Lung (tissue), 12 donors: ENCODE measurements around the gene PLPP7. TPM values are rescaled to one million over a fixed set of nuclear protein-coding genes. Genes with fewer than 3 reads are reported as not detected.
A peak's percentile ranks its signal among the peaks of the same experiment; 100 is the strongest.

Experiments
- ATAC-seq: fragments of 200-7000 bp; cut with Tn5 transposase; one replicate; pipeline ENCODE4 v1.9.1; 2020; ENCODE audit warnings: moderate number of reproducible peaks; ENCODE audit not compliant: insufficient read depth, low FRiP score
- DNase-seq, 3 donors: peaks; one replicate each; pipeline ENCODE4 v3.0.0-alpha.2; 2013 to 2017
- H3K27ac ChIP-seq, 2 donors: one replicate each; pipeline ENCODE4 v1.5.1; 2013; ENCODE audit warnings: mild to moderate bottlenecking in 2 of 2, moderate library complexity in 2 of 2, control low read depth in 1 of 2, inconsistent platforms in 1 of 2, low read depth in 1 of 2, low read length in 1 of 2
- H3K27me3 ChIP-seq, 3 donors: one replicate each; pipeline ENCODE4 v1.5.1; 2013; ENCODE audit warnings: low read length in 2 of 3; ENCODE audit not compliant: control insufficient read depth in 3 of 3, insufficient read depth in 3 of 3
- H3K36me3 ChIP-seq, 4 donors: one replicate each; pipeline ENCODE4 v1.5.1; 2013; ENCODE audit warnings: low read length in 4 of 4, mild to moderate bottlenecking in 1 of 4, moderate library complexity in 1 of 4; ENCODE audit not compliant: control insufficient read depth in 4 of 4, insufficient read depth in 4 of 4
- H3K4me1 ChIP-seq, 5 donors: one replicate each; pipeline ENCODE4 v1.5.1; 2013; ENCODE audit warnings: low read length in 5 of 5, mild to moderate bottlenecking in 2 of 5, moderate library complexity in 1 of 5; ENCODE audit not compliant: control insufficient read depth in 5 of 5, insufficient read depth in 5 of 5
- H3K4me3 ChIP-seq: one replicate; pipeline ENCODE4 v1.5.1; 2013; ENCODE audit warnings: mild to moderate bottlenecking, control low read depth, moderate library complexity
- H3K9ac ChIP-seq, 2 donors: one replicate each; pipeline ENCODE4 v1.5.1; 2013; ENCODE audit warnings: low read length in 2 of 2, control low read depth in 1 of 2; ENCODE audit not compliant: insufficient read depth in 1 of 2
- H3K9me3 ChIP-seq, 4 donors: one replicate each; pipeline ENCODE4 v1.5.1; 2013; ENCODE audit warnings: low read length in 3 of 4, mild to moderate bottlenecking in 1 of 4, moderate library complexity in 1 of 4; ENCODE audit not compliant: control insufficient read depth in 4 of 4, insufficient read depth in 3 of 4
- CTCF ChIP-seq: IDR thresholded peaks from 2 replicates; pipeline ENCODE4 v1.5.1; 2012; ENCODE audit warnings: mild to moderate bottlenecking; ENCODE audit errors: control extremely low read depth, extremely low read depth
- WGBS, 2 donors: extraction: QIAGEN DNeasy Blood & Tissue Kit; methylation state at CpG; one replicate each; pipeline ENCODE4 v1.1.7; 2013; 5-methylcytosine and 5-hydroxymethylcytosine counted together
- polyA plus RNA-seq, 2 donors: library from polyadenylated mRNA; stranded (reverse); fragments of 200-250 nt; gene quantifications; one replicate each; pipeline ENCODE4 v1.2.1, GENCODE V29; 2013
- total RNA-seq, 2 donors: library from RNA; depleted of rRNA in 1 of 2; stranded (reverse); fragments of >200 nt in 1 of 2; gene quantifications; one replicate each; pipeline ENCODE4 v1.2.1, GENCODE V29; 2014 to 2021
- donor health status: control.
- donor health status: control.
- donor health status: Bipolar disorder and iron deficiency.
- donor health status: healthy.
- donor health status: DM: yes; HTN: yes; CAD: no.

PLPP7 gene
- total and polyA plus RNA-seq, 4 donors, result 0.79 to 1.8 (median 1.1) TPM

- 8 to 14% methylated on average over 36 to 59 of the region's 59 CpGs for WGBS, 2 donors
- Histone ChIP-seq H3K4me1 (peaks cover 0 to 8% (median 4%) of the 10 kb centered on the region in 5 donors), H3K36me3 (no peaks in the 10 kb centered on the region), H3K27ac (peak overlapping the region in 1 of 2 donors; percentile 95), H3K4me3 (peak overlapping the region; percentile 51), H3K27me3 (peaks cover 0 to 49% (median 27%) of the 10 kb centered on the region in 3 donors), H3K9me3 (no peaks in the 10 kb centered on the region), H3K9ac (no peak overlapping the region)
- DNase-seq (peak; percentile 88 to 91 (median 89)), ATAC-seq (peak; percentile 35)
- no peak for TF ChIP-seq CTCF
Observed at GRCh38 chr9:131277910-131278701, 11.4 kb upstream of the PLPP7 start.

GRCh38 chr9:131278702-131279111 is 10.8 kb upstream of the PLPP7 start:
- Histone ChIP-seq H3K4me3 (no peak overlapping the region), H3K27ac (peak overlapping the region in 1 of 2 donors; percentile 45), H3K9ac (no peak overlapping the region), H3K4me1 (peaks cover 0 to 10% (median 4%) of the 10 kb centered on the region in 5 donors), H3K27me3 (peaks cover 0 to 49% (median 31%) of the 10 kb centered on the region in 3 donors), H3K9me3 (no peaks in the 10 kb centered on the region), H3K36me3 (no peaks in the 10 kb centered on the region)
- TF ChIP-seq CTCF, result no peak
- no peak for ATAC-seq
- WGBS, 2 donors, result 42 to 46% methylated on average over 10 of the region's 10 CpGs
- no peak for DNase-seq

- no peaks in the 10 kb centered on the region for H3K9me3 ChIP-seq
- WGBS, 2 donors, result 76 to 89% methylated on average over 11 of the region's 11 CpGs
- H3K27me3 ChIP-seq, result peaks cover 0 to 49% (median 31%) of the 10 kb centered on the region in 3 donors
- no peak overlapping the region for H3K4me3 ChIP-seq
- no peak for TF ChIP-seq CTCF
- H3K4me1 ChIP-seq, result peaks cover 0 to 10% (median 4%) of the 10 kb centered on the region in 5 donors
- DNase-seq, result no peak
- no peaks in the 10 kb centered on the region for H3K36me3 ChIP-seq
- peak overlapping the region in 1 of 2 donors; percentile 45 for H3K27ac ChIP-seq
- no peak for ATAC-seq
- H3K9ac ChIP-seq, result no peak overlapping the region
Observed at GRCh38 chr9:131279196-131279862, 10.2 kb upstream of the PLPP7 start.
